ENCODE measurements around the gene SCGB1D1.

The SCGB1D1 gene, protein sequence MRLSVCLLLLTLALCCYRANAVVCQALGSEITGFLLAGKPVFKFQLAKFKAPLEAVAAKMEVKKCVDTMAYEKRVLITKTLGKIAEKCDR

DNA sequence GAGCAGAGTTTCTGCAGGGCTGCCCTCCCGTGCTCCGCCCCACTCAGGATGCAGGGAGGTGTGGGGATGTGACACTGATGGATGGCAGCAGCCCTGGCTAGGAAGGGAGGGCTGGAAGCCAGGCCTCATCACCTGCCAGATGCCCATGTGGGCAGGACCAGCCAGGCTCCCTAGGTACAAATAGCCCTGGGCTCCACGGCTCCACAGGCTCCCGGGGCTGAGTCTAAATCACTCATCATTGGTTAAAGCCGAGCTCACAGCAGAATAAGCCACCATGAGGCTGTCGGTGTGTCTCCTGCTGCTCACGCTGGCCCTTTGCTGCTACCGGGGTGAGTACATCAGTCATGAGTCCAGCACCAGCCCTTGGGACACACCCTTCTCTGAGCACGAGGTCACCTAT is at the start of gene SCGB1D1:
SCGB1D1 (plus strand) TSS at position 206 of the 400 bp plus-strand sequence; CDS start at position 275, 69 bp downstream.
- DNase-seq = no peak

DNA sequence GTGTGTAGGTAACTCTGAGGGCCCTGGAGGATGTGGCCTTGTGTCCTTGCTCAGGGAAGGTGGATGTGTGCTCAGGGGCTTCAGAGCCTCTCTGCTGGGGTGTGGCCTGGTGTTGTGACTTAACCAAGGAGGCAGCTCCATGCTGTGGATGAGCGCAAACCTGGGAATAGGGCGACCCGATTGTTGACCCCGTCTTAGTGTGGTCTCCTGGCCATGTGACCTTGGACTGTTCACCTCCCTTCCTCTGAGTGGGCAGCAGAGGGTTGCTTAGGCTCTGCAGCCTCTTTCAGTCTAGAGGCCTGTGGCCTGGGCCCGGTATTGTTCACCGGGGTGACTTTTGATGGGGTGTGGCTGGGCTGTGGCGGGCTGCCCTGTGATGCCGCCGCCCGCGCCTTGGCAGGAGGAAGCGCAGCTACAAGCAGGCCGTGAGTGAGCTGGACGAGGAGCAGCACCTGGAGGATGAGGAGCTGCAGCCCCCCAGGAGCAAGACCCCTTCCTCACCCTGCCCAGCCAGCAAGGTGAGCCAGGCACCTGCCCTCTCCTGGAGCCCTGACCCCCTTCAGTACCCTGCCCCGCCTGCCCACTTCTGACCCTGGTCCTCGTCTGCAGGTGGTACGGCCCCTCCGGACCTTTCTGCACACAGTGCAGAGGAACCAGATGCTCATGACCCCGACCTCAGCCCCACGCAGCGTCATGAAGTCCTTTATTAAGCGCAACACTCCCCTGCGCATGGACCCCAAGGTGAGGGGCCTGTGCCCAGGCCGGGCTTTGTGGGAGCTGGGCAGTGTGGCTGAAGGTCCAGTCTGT is 49.5 kb upstream of the SCGB1D1 start:
- no peak for DNase-seq

DNA sequence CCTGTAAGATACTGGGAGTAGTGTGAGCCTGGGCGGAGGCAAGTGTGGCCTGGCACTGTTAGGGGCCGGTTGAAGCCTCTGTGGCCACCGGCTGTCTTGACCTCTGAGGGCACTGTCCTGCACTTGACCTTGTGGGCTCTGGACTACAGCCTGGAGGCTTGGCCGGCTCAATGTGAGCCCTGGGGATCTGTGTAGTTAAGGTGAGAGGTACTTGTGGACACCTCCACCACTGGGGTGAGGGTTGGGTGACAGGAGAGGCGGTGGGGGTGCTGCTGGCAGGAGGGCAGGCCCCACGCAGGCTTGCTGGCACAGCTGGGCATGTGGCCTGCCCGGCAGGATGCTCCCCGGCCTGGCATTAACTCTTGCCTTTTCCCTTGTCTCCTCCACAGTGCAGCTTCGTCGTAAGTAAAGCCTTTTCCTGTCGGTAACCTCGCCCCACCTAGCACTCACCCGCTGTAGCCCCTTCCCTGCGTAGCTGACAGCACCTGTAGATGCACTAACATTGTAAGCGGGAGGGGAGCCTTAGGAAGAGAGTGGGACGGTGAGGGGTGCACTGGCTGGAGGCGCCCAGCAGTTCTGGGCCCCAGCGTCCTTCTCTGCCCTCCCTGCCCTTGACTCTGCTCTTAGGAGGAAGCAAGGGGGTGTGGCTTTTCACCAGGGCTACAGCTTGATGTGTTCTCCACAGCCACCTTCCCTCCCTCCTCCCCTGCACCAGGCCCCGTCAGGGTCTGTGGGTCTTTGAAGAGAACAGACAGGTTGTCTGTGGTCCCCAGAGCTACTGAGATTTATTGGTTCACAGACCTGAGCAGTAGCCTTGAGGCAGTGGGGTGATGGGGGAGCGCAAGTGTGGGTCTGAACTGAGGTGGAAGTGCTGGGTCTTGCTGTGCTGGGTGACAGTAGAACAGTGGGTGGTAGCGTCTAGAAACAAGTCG is 48.6 kb upstream of the SCGB1D1 start:
- no peak for DNase-seq

DNA sequence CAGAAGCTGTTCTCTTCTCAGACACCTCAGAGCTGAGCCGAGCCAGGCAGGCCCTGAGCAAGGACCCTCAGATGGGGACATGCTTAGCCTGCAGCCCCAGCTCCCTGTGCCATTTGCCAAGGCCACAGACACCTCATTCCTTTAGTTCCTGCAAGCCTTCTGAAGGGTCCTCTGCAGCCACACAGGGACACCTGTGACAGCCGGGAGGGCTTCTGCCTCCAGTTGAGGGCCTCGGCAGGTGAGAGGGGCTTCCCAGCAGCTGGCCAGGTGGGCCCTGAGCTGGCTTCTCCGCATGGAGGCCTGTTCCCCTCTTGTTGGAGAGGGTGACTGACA is 48.0 kb upstream of the SCGB1D1 start:
- DNase-seq = no peak

DNA sequence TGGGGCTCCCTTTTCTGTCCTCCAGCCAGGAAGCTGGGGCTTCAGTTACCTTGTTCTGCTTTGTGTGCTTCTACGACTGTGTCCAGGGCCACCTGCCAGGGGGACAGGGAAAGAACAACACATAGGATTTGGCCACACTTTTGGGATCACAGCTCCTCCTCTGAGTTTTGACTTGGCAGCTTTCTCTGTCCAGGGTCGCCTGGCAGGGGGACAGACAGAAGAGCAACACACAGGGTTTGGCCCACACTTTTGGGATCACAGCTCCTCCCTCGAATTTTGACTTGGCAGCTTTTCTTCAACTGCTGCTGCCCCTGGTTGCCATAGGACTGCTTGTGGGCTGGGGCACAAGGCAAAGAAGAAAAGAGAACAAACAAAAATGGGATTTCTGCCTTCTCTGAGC is 47.1 kb upstream of the SCGB1D1 start:
- no peak for DNase-seq

DNA sequence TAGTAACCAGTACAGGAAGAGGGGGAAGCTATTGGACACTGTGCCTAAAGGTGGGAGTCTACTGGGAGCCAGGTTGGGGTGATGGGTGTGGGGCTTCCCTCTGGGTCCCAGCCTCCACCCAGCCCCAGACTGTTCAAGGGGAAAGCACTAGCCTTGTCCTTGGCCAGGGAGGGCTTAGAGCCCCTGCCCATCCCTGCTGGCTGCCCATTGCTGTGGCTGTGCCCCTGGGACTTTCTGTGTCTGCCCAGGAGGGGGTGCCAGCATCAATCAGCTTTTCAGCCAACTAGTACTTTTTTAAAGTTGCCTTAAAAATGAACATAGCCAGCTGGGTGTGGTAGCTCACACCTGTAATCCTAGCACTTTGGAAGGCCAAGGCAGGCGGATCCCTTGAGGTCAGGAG is 46.3 kb upstream of the SCGB1D1 start:
- no peak for DNase-seq

DNA sequence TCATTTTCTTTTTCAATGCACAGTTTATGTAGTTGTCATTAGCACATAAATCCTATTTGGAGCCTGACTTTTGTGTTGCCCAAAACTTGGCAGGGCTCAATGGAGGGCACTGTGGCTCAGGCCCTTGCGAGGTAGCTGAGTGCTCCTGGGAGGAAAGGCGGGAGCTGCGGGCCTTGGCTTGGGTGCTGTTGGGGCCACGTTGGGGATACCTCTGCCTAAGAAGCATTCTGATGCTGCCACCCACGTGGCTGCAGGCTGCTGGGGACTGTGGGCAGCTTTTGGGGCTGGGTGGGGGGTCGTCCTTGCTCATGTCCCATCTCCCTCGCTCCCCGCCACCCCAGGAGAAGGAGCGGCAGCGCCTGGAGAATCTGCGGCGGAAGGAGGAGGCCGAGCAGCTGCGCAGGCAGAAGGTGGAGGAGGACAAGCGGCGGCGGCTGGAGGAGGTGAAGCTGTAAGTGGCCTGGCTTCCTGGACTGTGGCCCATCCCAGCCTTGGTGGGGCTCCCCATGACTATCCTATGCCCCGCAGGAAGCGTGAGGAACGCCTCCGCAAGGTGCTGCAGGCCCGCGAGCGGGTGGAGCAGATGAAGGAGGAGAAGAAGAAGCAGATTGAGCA is 45.3 kb upstream of the SCGB1D1 start:
- no peak for DNase-seq

DNA sequence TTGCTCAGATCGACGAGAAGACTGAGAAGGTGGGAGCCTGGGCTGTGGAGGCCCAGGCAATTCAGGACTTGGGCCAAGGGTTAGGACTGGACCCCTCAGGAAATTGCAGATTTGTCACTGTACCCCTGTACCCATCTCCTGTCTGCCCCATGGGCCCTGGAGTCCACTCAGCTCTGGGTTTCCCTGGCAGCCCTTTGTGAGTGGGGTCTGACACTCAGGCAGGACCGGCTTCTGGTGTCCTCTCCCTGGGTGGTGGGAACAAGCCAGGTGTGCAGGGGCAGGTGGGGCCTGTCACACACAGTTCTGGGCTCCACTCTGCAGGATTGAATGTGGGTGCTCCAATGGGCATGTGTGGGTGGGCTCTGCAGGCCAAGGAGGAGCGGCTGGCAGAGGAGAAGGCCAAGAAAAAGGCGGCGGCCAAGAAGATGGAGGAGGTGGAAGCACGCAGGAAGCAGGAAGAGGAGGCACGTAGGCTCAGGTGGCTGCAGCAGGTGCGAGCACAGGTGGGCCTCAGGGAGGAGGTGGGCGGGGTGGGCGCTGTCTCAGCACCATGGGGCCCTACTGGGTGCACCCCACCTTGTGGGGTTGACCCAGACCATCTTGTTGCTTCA is 44.6 kb upstream of the SCGB1D1 start:
- no peak for DNase-seq

DNA sequence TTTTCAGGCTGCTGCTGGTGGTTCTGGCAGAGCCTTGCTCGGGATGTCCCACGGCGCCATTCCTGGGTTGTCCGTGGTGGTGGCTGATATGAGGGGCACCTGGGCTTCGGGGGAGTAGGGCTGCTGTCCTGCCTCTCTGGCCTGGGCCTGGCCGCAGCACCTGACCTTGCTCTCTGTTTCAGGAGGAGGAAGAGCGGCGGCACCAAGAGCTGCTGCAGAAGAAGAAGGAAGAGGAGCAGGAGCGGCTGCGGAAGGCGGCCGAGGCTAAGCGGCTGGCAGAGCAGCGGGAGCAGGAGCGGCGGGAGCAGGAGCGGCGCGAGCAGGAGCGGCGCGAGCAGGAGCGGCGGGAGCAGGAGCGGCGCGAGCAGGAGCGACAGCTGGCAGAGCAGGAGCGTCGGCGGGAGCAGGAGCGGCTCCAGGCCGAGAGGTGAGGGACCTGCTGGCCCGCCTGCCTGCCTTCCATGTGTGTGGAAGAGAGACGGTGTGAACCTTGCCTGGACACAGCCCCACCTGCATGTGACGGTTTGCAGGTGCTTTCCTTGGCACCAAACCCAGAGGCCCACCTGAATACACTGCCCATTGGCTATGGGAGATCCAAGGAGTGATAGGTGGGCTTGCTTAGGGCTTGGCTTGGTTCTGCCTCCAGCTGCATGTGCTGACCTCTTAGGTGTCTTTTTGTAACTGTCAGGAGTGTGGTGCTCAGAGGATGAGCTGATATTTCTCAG is 43.4 kb upstream of the SCGB1D1 start:
- no peak for DNase-seq

DNA sequence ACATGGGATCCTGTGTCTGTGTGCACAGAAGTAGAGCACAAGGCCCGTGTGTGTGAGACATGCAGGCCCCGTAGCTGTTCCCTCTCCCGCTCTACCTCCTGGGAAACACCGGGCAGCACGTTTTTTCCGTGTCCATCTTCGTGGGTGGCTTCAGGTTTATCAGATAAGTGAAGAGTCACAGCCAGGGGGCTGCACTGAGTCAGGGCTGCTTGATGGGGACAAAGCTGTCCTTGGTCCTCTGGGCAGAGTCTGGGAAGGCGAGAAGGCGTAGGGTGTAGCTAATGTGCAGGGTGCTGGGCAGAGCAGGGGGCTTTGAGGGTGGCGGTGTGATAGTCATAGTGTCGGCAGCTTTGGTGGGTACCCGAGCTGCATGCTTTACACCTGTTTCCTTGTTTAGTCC is 42.5 kb upstream of the SCGB1D1 start:
- no peak for DNase-seq

DNA sequence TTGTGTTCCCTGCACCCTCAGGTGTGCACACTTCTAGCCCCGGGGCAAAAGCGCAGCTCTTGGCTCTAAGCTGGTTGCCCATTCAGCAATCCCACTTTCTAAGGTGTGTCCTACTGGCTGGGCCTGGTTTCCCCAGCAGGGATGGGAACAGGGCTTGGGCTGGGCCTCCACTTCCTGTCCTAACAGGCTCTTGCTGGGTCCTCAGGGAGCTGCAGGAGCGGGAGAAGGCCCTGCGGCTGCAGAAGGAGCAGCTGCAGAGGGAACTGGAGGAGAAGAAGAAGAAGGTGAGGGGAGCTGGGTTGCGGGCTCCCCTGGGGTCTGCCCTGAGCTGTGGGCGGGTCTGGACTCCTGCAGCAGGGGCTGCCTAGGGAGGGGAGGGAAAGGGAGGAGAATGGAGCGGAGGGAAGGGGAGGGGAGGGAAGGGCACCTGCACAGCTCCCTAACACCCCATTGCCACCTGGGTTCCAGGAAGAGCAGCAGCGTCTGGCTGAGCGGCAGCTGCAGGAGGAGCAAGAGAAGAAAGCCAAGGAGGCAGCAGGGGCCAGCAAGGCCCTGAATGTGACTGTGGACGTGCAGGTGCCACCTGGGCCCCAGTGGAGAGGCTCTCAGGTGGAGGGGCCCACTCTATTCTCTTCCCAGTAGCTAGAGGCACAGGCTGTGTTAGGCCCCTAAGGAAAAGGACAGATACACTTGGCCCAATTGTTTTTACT is 41.6 kb upstream of the SCGB1D1 start:
- DNase-seq = no peak

DNA sequence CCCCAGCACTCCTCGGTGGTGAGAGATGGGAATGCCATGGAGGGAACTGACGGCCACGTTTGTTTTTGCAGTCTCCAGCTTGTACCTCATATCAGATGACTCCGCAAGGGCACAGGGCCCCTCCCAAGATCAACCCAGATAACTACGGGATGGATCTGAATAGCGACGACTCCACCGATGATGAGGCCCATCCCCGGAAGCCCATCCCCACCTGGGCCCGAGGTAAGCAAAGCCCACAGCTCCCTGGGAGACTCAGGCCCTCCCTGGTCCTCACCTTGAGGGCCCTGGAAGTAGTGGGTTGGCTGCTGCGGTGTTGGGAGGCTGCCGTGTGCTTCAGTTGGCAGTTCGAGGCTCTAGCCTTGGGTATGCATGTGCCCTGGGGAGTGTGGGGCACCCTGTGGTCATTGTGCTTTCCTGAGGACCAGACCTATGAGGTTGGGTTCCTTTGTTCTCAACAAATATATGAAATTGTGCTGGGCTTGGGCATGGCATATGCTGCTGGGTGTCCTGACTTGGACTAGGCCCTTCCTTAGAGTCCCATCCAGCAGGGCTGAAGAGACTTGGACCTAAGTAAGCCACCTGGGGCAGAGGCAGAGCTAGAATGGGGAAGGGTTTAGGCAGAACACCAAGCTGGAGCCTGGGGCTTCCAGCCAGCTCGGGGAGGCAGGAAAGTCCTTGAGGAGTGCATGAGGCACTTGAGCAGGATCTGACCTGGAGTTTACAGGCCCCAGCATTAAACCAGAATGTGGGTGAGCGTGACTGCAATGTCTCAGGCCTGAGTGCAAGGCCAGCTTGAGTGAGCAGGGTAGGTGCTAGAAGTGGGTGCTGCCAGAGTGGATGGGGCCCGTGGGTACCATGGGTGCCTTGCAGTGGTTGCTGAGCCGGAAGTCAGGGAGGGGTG is 39.8 kb upstream of the SCGB1D1 start:
- no peak for DNase-seq

DNA sequence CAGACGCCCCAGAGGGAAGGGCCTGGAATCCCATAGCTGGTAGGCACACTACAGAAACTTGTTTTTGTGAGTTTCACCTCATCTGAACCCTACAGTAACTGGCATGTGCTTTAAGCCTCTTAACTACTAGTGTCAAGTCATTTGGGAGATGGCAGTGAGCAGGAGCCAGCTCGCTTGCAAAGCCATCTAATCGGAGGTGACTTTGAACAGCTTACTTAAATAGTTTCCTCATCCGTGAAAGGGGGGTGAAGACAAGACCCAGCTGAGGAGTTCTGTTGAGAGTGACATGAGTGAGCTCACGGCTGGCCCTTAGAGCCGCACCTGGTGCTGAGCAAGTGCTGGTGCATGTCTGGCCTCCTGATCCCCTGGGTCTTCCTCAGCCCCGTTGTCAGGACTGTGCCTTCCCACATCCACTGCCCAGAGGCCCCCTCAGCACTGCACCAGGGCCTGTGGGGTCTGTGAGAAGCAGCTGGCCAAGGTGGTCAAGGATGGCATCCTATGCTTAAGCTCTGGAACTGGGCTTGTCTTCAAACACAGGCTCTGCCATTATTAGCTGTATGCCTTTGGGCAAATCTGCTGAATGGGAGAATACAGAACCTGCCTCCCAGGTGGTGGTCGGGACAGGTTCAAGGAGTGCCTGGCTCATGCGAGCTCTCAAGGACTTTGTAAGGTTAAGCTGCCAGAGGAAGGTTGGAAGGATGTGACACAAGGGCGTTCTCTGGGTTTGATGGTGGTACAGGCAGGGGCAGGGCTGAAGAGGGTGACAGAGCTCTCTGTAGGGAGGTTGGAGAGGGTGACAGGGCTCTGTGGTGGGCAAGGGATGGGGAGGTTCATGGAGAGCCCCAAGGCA is 38.9 kb upstream of the SCGB1D1 start:
- no peak for DNase-seq

DNA sequence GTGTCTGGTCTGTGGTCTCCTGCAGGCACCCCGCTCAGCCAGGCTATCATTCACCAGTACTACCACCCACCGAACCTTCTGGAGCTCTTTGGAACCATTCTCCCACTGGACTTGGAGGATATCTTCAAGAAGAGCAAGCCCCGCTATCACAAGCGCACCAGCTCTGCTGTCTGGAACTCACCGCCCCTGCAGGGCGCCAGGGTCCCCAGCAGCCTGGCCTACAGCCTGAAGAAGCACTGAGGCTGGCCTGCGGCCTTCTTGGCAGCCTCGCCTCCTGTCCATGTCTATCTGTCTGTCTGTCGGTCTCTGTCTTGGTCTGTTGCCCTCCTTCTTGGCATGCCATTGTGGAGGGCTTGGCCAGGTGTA is 38.3 kb upstream of the SCGB1D1 start:
- no peak for DNase-seq

DNA sequence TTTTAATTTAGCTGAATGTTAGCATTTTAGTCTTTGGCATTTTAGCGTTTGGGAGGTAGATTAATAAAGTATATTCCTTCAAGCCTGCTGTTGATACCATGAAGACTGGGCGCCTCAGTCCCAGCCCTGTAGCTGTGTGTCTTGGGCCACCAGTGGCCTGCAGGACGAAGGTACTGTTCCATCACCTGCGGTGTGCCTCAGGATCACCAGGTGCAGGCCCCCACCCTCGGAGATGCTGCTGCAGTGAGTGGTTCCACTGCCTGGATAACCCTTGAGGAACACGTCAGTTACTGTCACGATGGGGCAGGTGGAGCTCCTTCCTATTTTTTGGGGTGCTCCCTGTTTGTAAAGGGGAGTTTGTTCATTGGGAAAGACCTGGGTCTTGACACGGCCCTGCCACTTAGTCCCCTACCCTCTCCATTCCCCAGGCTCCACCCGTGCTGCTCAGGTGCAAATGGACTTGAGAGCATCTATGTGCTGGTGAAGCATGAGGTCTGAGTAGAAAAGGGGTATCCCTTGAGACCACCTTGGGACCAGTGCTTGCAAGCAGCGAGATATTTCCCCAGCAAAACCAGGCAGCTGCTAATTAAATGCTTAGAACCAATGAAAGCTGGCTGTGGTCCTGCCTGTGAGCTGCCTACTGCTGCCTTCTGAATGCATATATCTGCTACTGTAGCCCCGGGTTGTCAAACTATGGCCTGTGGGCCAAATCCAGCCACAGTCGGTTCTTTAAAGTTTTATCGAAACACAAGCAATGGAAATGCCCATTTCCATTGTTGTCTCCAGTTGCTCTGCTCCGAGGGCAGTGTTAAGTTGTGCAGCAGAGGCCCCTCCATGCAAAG is 37.5 kb upstream of the SCGB1D1 start:
- no peak for DNase-seq

DNA sequence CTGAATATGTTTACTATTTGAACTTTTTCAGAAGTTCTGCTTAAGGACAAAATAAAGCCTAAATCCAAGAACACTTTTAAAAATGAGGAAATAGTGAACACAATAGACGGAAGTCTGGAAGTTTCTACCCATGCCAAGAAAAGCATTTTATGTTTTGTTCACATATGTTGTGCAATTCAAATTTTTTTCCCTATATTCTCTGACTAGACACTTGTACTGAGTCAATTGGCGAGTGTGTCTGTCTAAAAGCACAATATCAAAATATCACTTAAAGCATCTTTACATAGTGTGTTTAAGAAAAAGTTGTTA is 37.0 kb upstream of the SCGB1D1 start:
- no peak for DNase-seq

DNA sequence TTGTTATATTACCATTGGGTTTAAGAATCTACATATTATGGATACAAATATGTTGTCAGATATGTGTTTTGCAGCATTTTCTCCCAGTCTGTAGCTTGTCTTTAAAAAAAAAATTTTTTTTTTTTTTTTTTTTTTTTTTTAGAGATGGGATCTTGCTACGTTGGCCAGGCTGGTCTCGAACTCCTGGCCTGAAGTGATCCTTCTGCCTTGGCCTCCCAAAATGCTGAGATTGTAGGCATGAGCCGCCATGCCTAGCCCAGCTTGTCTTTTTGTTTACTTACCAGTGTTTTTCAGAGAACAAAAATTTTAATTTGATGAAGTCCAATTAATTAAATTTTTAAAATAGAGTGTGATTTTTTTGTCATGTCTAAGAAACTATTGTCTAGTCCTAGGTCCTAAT is 36.4 kb upstream of the SCGB1D1 start:
- no peak for DNase-seq

DNA sequence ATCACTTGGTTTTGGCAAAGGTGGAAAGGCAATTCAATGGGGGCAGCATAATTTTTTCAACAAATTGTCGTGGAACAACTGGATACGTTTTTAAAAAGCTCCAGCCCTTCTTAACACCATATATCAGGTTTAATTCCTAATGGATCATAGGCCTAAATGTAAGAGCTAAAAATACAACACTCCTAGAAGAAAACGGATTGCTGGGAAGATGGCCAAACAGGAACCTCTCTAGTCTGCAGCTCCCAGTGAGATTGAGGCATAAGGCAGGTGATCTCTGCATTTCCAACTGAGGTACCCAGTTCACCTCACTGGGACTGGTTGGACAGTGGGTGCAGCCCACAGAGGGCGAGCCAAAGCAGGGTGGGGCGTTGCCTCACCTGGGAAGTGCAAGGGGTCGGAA is 32.4 kb upstream of the SCGB1D1 start:
- no peak for DNase-seq

DNA sequence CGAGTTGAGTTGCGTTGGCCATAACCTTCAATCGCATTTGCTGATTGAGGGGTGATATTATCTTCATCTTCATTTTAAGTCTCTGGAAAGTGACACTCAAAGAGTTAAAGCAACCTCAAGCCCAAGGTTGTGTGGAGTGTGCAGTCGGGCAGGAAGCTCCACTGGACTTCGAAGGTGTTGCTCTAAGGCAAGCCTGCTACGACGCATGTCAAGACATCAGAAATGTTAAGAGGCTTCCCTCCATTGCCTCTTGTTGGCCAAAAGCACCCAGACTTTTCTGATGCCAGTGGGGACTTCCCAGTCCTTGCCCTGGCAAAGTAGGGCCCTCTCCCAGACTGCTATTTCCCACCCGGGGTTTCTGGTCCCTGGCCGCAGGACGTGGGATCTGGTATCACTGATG is 23.6 kb upstream of the SCGB1D1 start:
- no peak for DNase-seq

Data from activated CD4-positive, alpha-beta T cell treated with anti-CD3 and anti-CD28 coated beads, Interleukin-2, amount 50 U/mL, for 4 hours (primary cell).